ENCODE data around the gene AKNA. TPM values are rescaled to one million over a fixed set of nuclear protein-coding genes. Genes with fewer than 3 reads are reported as not detected.

The AKNA gene
- total RNA-seq, 1 donor from 2014 or later = 31.4 TPM

DNA sequence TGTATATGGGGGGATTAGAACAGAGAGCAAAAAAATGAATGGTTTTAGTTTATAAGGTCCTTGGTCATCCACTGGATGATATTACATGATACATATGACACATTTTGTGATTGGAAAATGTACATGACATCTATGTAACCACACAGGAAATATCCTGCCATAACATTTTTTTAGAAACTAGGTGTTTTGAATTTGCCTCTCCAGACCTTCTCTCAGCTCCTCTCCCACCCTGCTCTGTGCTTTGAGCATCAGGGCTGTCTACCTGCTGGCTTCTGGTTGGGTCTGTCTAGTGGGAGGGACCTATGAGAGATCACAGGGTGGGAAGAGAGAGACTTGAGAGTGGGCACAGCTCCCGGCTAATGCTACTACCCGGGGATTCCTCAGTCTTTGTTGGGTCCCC, 24.4 kb downstream of the AKNA start:
- no peak for DNase-seq (ENCODE audit: extremely low read depth, low read depth, low spot score)

DNA sequence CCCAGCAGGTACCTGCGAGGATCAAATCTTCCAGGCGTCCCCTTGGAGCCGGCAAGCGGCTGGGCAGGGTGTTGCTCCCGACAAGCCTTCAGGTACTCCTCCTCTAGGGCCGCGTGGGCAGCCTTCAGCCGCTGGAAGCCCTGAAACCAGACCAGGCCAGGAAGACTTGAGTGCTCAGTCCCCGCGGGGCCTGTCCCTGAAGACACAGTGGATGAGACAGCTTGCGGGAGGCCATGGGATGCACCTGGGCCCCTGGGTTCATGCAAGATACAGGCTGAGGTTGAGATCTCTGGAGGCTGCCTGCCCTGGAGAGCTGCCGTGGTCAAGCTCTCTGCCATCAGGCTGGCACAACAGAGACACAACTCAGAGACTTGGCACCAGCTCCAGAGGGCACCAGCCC, 25.4 kb downstream of the AKNA start:
- DNase-seq (ENCODE audit: extremely low read depth, low read depth, low spot score) = no peak

DNA sequence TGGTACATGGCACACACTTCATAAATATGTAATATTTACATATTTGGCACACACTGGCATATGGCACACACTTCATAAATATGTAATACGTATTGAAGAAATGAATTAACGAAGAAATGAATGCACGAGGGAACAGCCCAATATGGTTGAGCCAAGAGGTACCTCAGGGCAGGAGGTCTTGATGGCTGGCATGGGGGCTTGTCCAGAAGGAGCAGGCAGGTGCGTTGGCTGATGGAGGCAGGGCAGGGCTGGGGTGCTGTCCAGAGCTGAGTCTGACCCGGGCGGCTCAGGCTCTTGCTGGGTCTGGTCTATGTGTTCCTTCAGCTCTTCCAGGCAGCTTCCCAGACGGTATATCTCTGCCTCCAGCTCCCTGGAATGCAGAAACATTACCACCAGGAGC, 26.2 kb downstream of the AKNA start:
- no peak for DNase-seq (ENCODE audit: extremely low read depth, low read depth, low spot score)

DNA sequence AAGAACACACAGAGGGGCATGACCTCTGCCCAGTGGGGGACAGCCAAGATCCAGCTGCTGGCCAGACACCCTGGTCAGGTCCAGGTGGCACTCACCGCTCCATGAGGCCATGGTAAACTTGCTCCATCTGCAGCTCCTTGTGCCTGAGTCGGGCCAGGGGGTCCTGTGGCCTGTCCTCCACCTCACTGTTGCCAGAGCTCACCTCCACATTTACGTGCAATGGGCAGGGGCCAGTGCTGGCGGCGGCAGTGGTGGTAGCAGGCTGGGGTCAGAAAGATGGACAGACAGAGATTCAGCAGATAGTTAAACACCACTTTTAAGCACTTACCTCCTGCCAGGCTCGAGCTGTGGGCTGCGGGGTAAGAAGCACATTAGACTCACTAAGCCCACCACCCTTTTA, 28.0 kb downstream of the AKNA start:
- no peak for DNase-seq (ENCODE audit: extremely low read depth, low read depth, low spot score)

DNA sequence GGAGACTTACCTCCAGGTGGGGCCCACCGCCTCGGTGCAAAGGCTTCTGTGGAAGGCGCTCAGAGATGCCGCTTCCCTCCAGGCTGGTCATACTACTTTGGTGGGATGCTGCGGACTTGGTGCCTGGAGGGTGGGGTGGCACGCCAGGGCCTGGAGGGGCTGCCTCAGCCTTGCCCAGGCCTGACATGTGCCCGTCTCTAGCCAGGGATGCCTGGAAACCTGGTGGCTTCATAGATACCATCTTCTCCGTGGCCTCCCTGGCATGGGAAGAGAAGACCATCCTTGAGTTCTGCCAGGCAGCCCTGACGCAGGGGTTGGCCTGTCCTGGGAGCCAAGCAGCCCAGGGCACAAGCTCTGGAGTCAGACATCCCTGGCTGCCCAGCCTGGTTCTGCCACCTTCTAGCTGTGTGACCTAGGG, 29.9 kb downstream of the AKNA start:
- DNase-seq (ENCODE audit: extremely low read depth, low read depth, low spot score) = no peak

DNA sequence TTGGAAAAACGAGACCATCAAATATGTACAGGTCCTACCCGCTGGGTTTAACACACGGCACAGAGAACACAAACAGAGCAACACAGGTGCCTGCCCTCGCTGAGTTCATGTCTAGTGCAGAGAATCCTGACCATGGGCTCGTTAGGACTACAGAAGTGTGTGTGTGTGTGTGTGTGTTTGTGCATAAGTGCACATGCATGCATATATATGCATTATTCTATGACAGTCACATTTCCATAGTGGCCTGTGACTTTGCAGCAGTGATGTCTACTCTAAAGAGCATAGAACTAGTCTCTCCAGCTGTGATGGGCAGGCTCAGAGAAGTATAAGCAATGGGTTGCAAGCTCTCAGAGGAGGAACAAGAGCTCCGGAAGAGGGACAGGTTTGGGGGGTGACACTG, 30.4 kb downstream of the AKNA start:
- no peak for DNase-seq (ENCODE audit: extremely low read depth, low read depth, low spot score)

DNA sequence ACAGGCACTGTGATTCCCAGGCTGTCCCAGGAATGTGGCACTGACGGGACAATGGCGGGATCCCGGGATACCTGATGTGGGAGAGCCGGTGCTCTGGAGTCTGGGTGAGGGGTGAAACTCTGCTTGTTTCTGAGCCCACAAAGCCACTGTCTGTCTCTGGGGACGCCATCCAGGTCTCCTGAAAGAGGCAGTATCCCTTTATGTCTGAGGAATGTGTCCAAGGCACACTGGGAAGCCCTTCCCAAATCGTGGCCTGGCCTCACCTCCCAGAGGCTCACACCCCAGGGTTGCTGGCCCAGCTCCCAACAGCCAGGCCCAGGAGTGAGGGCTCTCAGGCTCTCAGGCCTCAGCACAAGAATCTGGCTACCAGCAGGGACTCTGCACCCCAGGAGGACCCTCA, 31.0 kb downstream of the AKNA start:
- DNase-seq (ENCODE audit: extremely low read depth, low read depth, low spot score) = no peak

DNA sequence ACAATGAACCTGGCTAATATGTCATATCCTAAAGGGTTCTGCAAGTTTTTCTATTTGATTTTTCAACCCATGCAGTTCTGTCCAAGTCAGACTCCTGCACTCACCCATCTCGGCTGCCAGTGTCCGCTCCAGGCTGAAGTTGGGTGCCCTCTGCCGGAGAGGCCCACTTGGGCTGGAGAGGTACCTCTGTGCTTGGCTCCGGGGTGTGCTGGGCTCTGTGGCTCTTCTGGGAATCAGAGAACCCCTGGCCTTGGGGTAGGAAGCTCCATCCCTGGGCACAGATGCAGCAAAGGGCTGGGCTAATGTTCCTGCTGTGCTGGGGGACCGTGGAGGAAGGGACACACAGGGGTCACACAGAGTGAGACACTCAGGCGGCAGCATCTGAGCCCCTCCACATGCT, 32.0 kb downstream of the AKNA start:
- DNase-seq (ENCODE audit: extremely low read depth, low read depth, low spot score) = no peak

DNA sequence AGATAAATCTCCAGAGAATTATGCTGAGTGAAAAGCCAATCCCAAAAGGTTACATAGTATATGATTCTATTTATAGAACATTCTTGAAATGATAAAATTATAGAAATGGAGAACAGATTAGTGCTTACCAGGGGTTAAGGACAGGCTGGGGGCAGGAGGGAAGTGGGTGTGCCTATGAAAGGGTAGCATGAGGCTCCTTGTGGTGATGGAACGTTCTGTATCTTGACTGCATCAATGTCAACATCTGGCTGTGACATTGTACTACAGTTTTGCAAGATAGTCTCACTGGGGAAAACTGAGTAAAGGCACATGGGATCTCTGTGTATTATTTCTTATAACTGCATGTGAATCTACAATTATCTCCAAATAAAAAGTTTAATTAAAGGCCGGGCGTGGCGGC, 35.9 kb downstream of the AKNA start:
- DNase-seq (ENCODE audit: extremely low read depth, low read depth, low spot score) = no peak

DNA sequence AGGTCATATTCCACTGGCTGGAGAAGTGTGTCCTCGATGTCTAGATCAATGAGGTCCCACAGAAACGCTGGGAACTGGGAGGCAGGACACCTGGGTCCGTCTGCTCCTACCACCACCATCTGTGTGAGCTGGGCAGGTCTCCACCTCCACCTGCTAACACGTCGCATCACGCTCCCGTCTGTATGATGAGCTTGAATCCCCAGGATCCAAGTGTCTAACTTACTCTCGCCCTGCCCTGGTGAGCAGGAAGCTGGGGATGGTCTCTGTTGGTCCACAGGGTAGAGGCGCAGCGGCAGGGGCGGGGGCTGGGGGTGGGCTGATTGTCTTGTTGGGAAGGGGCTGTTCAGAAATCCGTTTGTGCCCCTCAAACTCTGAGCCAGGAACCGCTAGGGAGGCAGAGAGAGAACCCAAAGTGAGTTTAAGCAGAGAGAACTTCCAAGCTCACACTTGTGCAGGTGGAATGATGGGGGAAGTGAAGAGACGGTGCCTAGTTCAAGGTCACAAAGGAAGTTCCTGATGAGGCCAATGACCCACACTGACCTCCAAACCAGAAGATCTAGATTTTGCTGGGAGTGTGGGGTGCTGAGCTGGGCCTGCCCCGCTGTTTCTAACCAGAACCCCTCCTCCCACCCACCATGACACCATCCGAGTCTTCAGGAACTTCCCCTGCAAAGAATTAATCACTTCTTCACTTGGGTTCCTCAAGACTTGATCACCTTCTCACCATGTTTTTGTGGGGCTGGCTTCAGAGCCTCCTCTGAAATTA, 37.0 kb downstream of the AKNA start:
- DNase-seq (ENCODE audit: extremely low read depth, low read depth, low spot score) = no peak

DNA sequence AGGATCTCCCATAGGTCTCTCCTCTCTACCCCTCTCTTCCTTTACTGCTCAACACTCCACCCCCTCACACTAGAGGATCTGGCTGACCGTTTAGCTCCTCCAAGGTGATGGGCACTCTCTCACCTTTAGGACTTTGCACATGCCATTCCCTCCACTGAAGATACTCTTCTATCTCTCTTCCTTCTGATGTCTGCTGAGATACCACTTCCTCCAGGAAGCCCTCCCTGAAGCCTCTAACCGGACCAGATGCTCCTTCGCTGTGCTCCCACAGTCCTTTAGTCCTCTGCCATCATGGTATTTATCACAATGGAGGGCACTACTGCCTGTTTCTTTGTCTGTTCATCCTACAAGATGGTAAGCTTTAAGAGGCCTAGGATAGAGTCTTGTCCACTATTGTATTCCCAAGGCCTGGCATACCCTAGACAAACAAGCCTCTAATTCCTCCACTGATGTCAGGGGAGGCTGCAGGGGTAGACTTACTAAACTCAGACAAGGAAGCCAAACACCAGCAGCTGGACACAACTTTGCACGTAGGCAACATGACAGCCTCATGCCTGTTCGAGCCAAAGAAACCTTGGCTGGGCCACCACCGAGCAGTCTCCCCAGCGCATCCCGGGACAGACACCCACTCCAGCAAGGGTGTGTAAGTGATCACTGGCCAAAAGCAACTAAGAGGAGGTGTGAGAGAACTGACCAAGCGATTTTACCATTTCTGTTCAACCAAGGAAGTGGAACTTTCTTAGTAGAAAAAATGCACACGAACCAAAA, 37.9 kb downstream of the AKNA start:
- no peak for DNase-seq (ENCODE audit: extremely low read depth, low read depth, low spot score)

DNA sequence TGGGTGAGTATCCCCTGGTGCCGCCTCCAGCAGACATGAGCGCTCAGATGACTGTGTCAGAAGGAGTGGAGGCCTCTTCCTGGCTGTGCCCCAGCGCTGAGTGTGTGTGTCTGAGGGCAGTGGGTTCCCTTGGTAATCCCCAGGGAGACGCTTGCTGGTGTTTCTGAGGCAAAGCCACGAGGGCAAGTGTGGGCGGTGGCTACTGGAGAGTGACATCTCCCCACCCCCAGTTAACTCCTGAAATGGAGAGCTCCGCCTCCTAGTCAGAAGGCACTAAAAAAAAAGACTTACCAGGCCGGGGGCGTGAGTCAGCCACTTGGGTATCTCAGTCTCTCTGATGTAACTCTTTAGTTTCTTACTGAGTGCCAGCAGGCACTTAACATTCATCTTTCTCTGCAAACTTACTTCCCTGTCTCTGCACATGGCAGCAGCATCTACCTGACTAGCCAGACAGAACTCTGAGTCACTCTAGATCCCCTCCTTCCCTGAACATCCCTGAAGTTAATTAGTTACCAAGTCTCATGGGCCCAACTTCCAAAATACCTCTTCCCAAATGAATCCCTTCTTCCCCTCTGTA, 38.8 kb downstream of the AKNA start:
- DNase-seq (ENCODE audit: extremely low read depth, low read depth, low spot score) = no peak

DNA sequence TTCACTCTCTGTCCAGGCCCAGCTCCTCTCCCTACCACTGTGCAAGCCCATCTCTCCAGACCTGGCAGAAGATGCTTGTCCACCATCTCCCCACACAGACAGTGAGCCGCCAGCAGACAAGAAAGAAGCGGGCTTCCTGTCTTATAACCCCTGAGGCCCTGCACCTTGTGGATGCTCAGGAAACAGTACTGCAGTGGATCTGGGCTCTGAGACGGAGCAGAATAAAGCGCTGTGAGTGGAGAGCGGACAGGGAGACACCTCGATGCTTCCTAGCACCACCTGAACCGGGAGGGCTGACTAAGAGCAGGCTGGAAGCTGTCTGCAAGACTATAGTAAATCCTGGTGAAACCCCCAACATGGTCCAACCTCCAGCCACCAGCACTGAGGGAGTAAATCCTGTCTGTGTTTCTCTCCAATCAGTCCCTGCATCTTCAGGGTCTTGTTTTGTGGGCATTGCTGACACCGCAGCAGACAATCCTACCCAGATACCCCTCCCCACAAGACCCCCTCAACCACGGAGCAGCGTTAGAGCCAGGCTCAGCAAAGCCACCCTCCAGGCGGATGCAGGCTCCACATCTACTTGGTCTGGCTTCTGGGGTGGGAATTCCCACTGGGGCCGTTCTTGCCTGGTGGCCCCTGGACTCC, 39.4 kb downstream of the AKNA start:
- no peak for DNase-seq (ENCODE audit: extremely low read depth, low read depth, low spot score)

DNA sequence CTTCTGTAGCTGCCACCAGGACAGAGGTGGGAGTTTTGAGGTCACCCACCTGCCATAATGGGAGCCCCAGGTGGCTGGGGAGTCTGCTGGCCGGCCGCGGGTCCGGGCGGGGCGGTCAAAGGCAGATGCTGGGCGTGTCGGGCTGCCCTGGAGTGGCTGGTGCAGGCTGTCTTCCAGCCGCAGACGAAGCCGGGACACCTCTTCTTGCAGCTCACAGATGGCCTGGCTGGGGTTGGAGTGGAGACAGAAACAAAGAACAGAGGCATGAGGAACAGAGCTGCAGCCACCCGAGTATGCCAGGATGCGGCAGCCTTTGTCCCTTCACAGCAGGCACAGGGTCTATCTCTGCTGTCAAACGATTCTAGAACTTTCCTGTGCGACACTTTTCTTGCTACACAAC, 40.1 kb downstream of the AKNA start:
- no peak for DNase-seq (ENCODE audit: extremely low read depth, low read depth, low spot score)

DNA sequence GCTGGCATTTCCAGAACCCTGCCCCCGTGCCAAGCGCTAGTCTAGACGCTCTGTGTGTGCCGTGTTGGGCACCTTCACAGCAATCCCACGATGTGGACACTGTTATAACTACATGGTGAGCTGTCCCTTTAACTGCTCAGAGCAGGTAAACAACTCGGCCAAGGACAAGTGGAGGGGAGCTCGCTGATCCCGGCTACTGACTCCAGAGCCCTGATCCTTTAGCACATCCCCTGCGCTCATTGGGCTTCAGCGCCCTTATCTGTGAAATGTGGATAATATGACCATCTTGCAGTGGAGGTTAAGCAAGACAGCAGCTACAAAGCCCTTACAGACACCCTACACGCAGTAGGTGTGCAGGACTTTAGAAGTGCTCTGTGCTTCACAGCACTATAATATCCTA, 41.6 kb downstream of the AKNA start:
- no peak for DNase-seq (ENCODE audit: extremely low read depth, low read depth, low spot score)

DNA sequence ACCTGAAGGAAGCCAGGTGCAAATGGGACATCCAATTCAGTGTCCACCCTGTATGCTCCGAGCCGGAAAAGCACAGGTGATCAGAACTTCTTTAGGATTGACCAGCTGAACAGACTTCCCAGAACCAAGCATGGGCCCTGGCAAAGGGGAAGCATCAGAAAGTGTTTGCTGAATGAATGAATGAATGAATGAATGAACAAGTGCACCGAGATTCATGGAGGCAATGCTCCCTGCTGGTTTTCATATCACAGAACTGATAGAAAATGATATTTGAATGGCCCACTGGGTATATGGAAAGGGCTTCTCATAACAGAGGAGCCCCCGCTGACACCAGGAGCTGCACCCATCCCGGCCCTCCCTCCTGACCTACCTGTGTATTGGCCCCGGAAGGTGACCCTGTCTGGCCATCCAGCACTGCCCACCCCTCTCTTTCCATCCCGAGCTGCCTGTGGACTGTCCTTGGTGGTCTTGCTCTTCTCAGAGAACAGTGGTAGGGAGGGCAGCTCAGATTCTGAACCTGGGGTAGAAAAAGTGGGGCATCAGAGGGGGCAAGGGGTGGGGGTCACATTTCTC, 42.2 kb downstream of the AKNA start:
- no peak for DNase-seq (ENCODE audit: extremely low read depth, low read depth, low spot score)

DNA sequence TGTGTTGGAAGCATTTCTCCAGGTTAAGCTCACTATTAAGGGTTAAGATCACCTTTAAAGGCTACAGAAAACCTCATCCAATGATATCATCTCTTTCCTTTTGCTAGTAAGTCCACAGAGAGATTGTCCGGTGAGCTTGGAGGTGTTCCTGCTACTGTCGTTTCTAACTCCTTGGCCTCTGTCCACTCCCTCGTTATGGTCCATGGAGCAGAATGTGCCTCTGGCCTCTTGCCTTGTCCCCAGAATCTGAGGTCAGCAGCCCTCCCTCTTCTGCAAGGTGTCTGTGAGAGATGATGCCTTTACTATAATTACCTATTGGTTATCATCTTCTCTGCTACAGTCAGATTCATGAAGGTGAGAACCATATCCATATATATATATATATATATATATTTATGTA, 43.1 kb downstream of the AKNA start:
- DNase-seq (ENCODE audit: extremely low read depth, low read depth, low spot score) = no peak

DNA sequence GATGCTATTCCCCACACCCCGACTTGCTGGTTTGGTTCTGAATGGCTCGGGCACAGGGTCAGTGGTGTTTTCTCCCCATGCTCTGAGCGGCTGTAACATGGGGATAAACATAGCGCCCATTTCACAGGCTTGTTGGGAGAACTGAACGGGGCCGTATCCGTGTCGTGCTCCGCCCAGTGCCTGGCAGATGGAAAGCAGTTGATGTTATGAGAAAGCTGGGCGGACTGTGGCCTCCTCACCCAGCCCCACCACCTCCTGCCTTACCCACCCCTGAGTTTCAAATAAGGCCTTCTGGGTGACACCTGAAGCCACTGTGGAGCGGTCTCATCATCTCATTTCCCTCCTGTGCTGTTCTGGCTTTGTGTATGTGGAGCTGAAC, 43.6 kb downstream of the AKNA start:
- DNase-seq (ENCODE audit: extremely low read depth, low read depth, low spot score) = no peak

DNA sequence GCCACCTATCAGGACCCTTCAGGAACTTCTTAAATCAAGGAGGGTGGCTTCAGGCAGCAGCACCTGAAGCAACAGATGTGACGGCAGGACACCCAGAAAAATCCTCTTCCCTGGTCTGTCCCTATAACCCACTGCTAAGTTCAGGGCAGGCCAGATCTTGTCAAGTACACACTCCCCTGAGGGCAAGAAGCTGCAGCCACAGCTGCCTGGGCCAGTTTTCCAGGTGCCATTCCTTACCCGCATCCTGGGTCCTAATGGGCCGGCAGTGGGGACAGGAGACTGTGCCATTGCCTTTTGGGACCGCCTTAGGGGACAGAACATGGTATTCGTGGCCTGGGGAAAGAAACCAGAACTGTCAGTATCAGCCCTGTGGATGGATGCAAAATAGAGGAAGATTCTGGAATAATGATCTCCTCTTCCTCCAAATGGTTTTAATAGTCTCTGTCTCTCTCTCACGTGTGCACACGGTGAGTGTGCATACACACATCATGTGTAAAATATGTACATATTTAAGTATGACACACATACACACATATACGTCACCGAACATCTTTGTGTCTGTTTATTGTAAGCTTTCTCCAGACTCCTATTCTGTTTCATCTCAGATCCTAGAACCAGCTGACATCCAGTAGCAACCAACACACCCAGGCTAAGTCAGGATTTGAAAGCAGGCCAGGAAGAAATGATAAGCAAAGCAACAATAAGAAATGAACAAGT, 44.2 kb downstream of the AKNA start:
- no peak for DNase-seq (ENCODE audit: extremely low read depth, low read depth, low spot score)

DNA sequence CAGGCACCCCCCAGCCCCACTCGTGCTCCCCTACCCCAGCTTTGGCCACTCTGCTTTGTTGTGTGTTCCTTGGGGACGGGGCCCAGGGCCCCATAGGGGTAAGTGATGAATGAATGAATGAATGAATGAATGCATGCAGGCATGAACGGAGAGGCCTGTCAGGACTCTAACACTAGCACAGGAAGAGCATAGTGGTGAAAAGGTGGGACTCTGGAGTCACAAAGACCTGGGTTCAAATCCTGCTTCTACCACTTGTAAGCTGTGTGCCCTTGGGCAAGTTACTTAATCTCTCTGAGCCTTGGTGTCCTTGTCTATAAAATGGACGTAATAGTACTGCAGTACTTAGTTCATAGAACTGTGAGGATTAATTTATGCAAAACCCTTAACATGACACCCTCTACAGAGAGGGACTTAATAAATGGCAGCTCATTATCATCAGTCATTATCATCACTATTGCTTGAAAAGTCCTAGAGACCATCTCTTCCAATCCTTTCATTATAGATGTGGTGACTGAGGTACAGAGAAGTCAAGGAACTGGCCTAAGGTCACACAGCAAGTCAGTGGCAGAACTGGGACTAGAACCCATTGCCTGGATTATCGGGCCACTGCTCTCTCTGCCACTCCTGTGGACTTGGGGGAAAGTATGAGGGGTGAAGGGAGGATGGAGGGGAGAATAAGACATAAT, 44.9 kb downstream of the AKNA start:
- DNase-seq (ENCODE audit: extremely low read depth, low read depth, low spot score) = no peak
